HG03066 (cell line): ENCODE results near the gene MYBPC2.
"Not testable (repeated sequence)": the region's sequence is repeated elsewhere in the genome, so short reads cannot be mapped to it uniquely, and the experiment has no call there.

ENCODE experiments used
- ATAC-seq: cut with Tn5 transposase; IDR thresholded peaks from one replicate; pipeline ENCODE4 v1.9.1; 2021; ENCODE audit warnings: low read depth; ENCODE audit not compliant: unreplicated experiment

MYBPC2 gene

DNA sequence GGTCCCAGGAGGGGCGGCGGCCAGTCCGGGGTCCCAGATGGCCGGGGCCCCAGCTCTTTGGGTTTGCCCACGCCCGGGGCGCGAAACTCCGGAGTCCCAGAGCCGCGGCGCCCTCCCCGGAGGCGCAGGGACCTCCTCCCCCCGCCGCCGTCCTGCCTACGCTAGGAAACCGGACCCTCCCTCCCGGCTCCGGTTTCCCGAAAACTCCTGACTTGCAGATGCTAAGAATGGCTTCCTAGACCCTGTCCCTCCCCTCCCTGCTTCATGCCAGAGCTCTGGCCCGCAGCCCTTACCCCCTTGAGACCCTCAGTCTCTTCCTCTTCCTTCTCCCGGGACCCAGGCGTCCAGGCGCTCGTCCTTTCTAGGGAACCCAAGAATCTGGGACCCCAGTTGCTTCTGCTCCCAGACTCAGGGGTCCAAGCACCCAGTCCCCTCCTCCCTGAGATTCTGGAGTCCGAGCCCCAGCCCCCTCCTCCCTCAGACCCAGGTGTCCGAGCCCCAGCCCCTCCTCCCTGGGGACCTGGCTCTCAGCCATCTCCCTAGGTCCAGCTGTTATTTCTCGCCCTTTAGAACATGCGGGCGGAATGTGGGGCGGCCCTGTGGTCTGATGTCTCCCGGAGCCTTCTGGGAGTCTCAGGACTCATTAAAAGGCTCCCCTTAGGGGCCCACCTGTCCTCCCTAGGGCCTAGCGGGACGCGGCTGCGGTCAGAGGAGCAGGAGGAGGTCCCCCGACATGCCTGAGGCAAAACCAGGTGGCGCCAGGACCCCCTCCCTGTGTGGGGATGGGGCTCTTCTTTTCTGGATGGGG, at the start of gene MYBPC2:
Gene MYBPC2, plus strand, starts transcription at position 672 of the 808 bp plus-strand sequence. Its CDS starts 62 bp downstream, at position 734.
- no peak for ATAC-seq

DNA sequence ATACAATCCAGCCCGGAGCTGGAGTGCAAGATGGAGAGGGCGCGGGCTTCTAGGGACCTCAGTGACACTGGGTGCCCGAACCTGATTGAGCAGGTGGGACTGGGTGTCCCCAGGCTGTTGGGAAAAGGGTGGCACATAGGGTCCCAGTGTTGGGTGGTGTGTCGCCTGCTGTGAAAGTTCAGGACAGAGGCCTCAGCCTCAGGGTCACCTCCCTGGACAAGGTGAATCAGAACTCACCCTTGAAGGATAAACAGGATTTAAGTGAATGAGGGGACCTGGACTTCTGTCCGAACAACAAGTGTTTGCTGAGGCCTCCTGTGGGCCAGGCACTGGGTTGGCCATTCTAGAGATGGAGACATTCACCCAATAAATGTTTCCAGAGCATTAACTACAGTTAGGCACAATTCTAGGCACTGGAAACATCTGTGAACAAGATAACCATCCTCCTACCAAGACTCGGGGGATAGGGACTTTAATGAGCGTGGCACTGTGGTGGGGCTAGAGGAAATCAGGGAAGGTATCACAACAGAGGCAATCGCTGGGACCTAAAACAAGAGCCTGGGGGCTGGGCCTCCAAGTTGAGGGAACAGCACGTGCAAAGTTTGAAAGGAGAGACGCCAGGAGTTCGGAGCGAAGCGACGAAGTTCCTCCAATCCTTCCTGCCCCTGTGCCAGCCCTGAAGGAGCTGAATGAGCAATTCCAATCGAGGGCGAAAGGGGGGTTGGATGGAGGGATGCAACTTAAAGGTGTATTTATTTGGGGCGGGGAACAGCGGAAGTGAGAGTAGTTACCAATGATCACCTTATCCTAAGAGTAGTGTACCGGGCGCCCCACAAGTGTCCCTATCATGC, 49.5 kb upstream of the MYBPC2 start:
- ATAC-seq = no peak

DNA sequence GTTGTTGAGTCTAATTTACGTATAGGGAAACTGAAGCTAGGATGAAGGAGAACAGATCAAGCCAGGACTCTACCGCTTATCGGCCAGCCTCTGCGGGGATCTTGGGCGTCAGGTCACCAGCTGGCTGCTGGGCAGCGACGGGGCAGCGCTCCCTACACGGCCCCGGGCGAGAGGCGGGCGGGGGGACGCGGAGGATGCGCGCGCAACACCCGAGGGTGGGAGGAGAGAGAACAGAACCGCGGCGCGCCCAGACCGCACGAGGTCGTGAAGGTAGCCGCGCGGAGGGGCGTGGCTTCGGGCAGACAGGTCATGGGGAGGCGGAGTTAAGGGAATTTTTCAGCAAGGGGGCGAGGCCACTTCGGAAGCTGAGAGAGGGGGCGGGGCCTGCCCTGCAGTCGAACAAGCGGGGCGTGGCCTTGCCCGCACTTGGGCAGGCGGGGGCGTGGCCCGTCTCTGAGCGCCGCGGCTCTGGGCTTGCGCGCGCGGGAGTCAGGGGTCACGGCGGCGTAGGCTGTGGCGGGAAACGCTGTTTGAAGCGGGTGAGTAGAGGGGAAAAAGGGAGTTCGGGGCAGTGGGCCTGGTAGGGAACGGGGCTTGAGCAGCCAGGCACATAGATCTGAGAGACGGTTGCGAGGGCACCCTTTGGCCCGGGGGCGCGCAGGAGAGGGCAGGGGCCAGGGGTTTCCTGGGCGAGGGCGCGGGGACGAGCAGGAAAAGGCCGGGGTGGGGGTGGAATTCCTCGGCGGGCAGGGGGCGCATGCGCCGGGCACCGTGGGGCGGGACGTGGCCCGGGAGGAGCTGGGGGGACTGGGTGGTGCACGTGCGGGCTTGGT, 48.6 kb upstream of the MYBPC2 start, which contains the start of gene POLD1:
Gene POLD1, plus strand, starts transcription at position 496 of the 833 bp plus-strand sequence. CDS start 14,505 bp downstream, outside the sequence.
- peak; percentile 78 for ATAC-seq

DNA sequence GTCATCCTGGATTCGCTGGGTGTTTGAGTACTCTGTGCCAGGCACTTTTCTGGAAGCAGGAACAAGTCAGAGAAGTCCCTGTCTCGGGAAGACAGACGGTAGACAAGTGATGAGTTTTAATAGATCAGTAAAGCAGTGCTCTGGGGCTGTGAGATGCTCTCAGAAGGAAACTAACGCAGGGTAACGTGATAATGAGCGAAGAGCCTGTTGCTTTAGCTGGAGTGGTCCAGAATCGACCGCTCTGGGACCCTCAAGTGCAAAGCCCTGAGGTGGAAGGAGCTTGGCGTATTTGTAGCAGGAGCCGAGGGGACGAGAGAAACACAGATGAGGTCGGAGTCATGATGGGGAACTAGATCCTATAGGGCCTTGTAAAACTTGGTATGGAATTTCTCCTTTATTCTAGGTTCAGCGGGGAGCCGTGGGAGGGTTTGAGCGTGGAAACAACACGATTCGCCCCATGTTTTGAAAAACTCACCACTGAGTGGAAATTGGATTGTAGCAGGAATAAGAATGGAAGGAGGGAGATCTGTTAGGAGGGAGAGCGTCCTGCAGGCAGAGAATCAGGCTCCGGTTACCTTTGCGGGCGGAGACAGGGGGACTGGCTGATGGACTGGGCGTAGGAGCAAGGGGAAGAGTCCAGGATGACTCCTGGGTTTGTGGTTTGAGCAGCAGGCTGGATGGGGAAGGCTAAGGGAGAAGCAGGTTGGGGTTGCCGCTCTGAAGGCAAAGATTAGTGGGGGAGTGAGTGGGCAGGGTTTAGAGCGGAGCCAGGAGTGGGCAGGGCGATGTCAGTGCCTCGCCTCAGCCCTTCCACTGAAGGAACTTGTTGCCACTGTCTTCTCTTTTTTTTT, 47.8 kb upstream of the MYBPC2 start:
- ATAC-seq = no peak

DNA sequence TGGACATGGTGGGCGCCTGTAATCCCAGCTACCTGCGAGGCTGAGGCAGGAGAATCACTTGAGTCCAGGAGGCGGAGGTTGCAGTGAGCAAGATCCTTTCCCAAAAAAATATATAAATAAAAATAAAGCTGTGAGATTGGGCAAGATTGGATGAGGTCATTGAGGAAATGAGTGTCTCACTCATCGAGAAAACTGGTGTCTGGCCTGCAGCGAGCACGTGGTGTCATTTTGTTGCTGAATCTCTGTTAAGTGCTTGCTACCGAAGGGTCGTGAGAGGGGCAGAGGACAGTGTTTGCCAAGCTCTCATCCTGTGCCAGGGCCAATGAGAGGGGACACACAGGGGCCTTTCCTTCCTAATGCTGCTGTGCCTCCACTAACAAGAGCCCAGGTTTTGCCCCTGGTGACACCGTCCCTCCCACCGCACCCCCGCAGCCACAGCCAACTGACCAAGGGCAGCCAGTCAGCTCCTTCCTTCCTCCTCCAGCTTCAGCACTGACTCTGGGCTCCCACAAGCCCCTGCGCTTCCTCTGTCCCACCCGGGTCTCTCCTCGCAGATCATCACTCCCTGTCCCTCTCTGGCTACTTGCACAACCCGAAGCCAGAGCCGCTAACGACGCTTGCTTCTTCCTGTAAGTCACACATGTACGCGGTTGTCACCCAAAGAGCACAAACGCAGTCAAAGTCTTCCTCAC, 45.4 kb upstream of the MYBPC2 start:
- ATAC-seq = no peak

DNA sequence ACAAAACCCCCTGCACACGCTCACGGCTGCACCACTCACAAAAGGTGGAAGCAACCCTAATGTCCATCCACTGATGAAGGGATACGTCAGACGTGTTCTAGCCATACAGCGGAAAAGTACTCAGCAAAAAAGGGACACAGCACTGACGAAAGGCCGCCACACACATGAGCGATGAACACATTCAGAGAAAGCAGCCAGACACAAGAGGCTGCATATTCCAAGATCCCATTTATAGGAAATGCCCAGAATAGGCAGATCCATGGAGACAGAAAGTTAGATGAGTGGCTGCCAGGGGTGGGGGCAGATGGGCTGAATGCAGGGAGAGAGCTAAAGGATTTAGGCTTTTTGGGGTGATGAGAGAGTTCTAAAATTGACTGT, 44.8 kb upstream of the MYBPC2 start:
- no peak for ATAC-seq

DNA sequence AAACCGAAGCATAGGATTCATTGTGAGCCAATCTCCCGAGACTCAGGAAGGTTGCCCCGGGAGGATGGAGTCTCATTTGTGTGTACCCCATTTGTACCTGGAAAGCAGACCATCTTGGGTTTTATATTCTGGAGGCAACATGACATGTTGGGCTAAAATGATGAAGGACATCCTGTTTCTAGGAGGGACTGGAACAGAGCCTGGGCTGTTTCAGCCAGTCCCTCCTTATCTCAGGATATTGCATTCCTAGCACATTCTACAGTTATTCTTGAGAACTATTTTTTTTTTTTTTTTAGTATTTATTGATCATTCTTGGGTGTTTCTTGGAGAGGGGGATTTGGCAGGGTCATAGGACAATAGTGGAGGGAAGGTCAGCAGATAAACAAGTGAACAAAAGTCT, 42.4 kb upstream of the MYBPC2 start:
- not testable (repeated sequence) for ATAC-seq

DNA sequence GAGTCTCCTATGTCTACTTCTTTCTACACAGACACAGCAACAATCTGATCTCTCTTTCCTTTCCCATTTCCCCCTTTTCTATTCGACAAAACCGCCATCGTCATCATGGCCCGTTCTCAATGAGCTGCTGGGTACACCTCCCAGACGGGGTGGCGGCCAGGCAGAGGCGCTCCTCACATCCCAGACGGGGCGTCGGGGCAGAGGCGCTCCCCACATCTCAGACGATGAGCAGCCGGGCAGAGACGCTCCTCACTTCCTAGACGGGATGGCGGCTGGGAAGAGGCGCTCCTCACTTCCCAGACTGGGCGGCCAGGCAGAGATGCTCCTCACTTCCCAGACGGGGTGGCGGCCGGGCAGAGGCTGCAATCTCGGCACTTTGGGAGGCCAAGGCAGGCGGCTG, 41.7 kb upstream of the MYBPC2 start:
- ATAC-seq = not testable (repeated sequence)

DNA sequence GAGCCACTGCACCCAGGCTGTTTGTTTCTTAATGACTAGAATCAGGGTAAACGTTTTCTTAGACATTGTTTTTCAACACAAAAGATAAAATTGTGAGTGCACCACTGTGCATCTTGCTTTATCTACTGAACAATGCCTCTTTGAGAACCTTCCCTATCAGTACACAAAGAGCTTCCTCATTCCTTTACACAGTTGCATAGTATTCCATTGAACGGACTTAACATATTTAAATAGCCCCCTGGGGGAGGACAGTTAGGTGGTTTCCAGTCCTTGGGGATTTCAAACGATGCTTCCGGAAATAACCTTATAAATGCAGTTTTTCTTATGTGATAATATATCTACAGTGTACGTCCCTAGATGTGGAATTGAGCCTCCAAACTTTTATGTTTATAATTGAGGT, 39.9 kb upstream of the MYBPC2 start:
- no peak for ATAC-seq

DNA sequence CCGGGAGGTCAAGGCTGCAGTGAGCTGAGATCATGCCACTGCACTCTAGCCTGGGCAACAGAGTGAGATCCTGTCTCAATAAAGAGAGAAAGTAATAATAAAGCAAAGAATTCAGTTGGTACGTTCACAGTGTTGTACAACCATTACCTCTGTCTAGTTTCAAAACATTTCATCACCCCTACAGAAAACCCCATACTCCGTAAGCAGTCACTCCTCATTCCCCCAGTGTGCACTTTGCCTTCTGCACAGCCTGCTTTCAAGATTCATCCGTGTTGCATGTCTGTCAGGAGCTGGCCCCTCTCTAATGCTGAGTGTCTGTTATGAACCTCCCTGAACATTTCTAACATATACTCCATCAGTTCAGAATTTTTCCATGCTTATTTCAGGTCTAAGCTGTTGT, 39.1 kb upstream of the MYBPC2 start:
- no peak for ATAC-seq

DNA sequence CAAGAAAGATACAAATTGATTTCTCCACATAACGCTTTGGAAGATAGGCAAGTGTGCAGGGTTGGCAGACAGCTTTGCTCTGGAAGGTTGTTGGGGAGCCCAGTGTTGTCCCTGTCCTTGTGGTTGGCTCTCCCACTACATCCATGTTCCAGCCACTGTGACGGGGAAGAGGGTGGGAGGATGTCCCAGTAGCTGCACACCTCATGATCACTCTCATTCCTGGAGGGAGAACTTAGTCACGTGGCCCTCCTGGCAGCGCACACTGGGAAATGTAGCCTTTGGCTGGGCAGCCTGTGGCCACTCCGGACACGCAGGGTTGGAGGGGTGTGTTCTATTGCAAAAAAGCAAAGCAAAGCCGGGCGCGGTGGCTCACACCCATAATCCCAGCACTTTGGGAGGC, 38.7 kb upstream of the MYBPC2 start:
- ATAC-seq = no peak

DNA sequence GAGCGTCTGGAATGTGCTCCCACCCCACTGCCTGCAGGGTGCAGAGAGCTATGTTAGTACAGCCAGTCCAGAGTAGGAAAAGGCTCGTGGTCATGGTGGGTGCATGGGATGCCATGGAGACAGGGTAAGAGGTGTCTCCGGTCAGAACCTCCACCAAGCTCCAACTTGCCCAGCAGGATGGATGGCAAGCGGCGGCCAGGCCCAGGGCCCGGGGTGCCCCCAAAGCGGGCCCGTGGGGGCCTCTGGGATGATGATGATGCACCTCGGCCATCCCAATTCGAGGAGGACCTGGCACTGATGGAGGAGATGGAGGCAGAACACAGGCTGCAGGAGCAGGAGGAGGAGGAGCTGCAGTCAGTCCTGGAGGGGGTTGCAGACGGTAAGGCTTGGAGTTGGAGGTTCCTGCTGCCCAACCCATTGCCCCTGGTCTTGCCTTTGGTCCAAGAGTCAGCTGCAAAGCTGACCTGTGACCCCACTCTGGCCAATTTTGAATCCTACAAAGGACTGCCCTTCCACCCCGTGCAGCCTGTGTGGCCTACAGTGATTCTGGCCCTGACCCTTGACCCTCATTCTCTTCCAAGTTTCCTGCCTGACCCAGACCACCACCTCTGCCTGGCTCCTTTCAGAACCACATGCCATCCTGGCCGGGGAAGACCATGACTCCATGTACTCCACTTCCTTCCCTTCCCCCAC, 33.9 kb upstream of the MYBPC2 start:
- ATAC-seq = no peak

DNA sequence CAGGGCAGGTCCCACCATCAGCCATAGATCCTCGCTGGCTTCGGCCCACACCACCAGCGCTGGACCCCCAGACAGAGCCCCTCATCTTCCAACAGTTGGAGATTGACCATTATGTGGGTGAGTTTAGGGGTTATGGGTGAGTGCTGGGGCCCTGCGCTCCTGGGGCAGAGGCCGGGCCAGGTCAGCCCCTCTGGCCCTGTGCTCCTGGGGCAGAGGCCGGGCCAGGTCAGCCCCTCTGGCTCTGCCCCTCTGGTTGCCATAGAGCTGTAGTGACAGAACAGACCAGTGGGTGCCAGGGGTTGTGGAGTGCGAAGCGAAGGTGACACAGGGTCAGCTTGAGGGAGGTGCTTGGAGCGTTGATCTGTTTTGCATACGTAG, 33.3 kb upstream of the MYBPC2 start:
- no peak for ATAC-seq

DNA sequence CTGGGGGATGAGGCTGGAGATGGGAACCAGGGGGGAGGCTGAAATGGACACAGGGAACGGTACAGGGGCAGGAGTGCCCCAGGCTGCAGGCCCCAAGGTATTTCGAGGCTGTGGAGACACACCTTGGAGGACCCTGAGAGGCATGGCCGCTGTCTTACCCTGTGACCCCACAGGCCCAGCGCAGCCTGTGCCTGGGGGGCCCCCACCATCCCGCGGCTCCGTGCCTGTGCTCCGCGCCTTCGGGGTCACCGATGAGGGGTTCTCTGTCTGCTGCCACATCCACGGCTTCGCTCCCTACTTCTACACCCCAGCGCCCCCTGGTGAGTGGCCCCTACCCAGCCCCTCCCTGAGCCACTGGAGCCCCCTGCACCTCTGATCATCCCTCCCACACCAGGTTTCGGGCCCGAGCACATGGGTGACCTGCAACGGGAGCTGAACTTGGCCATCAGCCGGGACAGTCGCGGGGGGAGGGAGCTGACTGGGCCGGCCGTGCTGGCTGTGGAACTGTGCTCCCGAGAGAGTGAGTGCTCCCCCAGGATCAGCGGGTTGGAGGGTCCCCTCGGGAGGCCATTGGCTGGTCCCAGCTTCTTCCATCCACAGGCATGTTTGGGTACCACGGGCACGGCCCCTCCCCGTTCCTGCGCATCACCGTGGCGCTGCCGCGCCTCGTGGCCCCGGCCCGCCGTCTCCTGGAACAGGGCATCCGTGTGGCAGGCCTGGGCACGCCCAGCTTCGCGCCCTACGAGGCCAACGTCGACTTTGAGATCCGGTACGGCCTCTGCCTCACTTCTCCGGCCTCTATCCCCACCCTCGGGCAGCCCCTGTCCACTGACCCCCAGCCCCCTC, 30.9 kb upstream of the MYBPC2 start:
- no peak for ATAC-seq

DNA sequence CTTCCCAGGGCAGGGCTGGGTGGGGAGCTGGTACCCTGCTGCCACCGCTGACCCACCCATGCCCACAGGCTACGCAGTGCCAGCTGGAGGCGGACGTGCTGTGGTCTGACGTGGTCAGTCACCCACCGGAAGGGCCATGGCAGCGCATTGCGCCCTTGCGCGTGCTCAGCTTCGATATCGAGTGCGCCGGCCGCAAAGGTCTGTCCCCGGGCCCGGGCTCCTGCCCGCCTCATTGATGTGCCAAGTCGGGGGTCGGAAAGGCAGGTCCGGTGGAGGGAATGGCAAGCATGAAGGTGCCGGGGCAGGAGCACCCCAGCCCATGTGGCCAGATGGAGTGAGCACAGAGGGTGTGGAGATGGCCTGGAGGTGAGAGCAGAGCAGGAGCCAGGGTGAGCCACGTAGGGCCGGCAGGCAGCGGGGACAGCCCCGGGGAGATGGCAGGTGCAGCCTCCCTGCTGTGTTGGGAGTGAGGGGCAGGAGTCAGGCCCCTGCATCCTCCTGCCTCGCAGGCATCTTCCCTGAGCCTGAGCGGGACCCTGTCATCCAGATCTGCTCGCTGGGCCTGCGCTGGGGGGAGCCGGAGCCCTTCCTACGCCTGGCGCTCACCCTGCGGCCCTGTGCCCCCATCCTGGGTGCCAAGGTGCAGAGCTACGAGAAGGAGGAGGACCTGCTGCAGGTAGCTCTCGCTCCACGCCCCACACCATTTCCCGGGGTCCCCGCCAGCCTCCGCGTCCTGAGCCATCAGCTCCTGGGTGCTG, 30.0 kb upstream of the MYBPC2 start:
- no peak for ATAC-seq

DNA sequence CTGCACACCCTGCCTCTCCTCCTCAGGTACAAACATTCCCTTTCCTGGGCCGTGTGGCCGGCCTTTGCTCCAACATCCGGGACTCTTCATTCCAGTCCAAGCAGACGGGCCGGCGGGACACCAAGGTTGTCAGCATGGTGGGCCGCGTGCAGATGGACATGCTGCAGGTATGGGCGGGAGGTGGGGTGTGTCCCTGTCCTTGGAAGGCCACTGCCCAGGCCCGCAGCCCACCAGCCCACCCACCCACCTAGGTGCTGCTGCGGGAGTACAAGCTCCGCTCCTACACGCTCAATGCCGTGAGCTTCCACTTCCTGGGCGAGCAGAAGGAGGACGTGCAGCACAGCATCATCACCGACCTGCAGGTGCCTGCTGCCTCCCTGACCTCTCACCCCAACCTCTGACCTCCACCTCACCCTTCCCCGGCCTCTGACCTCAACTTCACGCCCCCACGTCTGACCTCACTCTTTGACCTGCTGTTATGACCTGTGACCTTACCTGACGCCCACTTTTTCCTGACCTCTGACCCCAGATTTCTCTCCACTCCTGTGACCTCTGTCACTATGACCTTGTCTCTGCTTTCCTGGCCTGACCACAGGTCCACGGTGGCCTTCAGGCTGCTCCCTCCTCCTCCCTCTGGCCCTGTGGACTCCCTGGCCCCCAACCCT, 26.4 kb upstream of the MYBPC2 start:
- ATAC-seq = no peak

DNA sequence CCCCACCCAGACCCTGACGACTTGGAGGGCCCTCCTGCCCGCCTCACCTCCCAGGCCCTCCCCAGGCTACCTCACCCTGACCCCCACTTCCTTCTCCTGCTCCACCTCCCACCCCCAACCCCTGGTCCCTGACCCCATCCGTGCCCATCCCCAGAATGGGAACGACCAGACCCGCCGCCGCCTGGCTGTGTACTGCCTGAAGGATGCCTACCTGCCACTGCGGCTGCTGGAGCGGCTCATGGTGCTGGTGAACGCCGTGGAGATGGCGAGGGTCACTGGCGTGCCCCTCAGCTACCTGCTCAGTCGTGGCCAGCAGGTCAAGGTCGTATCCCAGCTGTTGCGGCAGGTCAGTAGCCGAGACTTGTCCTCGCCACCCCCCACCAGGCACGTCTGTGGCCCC, 25.9 kb upstream of the MYBPC2 start:
- no peak for ATAC-seq
